Measurements from ENCODE around the gene PRKCE.

DNA sequence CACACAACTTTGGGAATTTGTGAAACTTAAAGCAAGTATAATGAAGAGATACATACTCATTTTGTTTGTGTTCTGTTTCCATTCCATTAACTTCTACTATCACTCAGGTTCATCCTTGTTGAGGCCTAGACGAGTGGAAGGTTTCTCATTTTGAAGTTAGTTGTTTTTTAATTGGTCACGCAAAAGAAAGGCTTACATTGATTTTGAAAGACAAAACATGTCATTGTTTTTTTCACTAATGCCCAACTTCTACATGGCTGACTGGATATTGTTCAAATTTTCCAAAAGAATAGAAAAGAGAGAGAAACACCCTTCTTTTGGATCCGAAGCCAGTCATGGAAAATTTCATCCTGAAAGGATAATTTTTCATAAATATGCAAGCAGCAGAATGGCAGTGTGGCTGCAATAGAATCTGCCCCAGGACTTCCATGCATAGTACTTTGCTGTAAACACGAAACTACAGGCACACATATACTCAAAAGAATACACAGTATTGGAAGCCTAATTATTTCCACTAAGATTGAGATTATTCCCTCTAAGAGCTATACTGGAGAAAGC lies 27.4 kb downstream of the PRKCE start:
- TF ChIP-seq YY1 (IDR thresholded peaks at IDR 0.05; ENCODE audit: insufficient read depth, insufficient read length), result no peak
- TF ChIP-seq ZNF274 (IDR thresholded peaks at IDR 0.05; ENCODE audit: low read depth, low read length), result no peak

Data from NT2/D1 (cell line).